GM21619 (cell line): ENCODE data around the gene IER5.
"Not testable (repeated sequence)": the region's sequence is repeated elsewhere in the genome, so short reads cannot be mapped to it uniquely, and the experiment has no call there.

Experiments used
- ATAC-seq: cut with Tn5 transposase; IDR thresholded peaks from one replicate; pipeline ENCODE4 v1.9.1; 2021; ENCODE audit not compliant: unreplicated experiment

The IER5 gene

DNA sequence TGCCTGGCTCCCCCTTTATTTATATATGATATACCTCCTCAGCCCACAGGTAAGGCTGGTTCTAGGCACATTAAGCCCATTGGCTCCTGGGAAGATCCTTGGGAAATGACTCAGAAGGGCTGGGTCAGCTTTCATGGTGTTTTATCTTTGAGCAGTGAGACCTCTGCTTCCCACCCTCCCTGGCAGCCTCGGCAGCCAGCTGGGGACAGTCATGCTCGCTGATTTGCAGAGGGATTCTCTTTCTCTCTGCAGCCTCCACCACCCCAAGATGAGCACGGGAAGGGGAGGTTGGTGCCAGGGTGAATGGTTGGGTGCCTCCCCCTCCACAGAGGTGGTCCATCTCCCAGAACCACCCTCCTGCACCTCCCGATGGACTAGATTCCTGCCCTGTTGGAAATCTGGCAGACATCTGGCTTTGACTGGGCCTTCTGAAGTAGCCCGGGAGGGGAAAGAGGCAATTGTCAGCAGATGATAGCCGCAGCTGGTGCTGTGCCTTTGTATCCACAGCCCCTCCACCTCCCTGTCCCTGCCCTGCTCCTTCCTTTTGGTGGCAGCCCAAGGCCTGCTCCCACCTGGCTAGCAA is 24.6 kb downstream of the IER5 start:
- ATAC-seq: no peak

DNA sequence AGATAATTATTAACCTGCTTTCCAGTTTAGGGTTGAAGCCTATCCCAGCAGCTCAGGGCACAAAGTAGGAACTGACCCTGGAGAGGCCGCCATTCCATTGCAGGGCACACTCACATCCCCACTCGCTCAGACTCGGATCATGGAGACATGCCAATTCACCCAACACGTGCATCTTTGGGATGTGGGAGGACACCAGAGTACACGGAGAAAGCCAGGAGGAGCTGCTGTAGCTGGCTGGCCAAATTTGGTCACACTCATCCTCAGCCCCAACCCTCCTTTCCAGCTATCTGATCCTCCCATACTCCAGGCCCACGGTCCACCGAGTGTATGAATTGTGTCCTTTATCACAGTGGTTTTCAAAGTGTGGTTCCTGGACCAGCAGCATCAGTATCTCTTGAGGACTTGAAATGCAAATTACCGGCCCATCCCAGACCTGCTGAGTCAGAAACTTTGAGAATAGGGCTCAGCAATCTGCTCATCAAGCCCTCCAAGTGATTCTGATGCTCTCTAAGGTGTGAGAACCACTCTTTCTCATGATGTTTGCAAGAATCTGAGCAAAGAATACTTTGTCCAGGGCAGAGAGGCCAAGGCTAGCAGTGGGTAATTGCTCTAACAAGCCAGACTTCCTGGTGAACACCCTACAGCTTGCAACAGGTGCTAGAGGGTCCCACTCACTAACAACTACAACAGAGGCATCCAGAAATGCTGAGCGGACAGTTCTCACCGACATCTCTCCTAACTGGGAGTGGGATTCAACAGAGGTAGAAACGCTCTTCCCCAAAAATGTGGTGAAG is 26.3 kb downstream of the IER5 start:
- no peak for ATAC-seq

DNA sequence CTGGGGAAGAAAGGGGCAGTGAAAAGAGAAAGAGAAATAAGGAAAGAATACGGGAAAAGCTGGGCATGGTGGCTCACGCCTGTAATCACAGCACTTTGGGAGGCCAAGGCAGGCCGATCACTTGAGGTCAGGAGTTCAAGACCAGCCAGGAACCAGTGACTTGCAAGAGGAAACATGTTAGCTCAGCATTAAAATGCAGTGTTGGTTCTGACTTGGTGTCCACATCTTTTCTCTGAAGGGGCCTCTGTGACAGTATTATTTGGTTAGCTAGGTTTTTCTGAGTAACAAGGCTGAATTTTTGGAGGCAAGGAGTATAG is 26.8 kb downstream of the IER5 start:
- ATAC-seq: no peak

GRCh38 chr1:181115971-181116370 is 27.5 kb downstream of the IER5 start:
- not testable (repeated sequence) for ATAC-seq

DNA sequence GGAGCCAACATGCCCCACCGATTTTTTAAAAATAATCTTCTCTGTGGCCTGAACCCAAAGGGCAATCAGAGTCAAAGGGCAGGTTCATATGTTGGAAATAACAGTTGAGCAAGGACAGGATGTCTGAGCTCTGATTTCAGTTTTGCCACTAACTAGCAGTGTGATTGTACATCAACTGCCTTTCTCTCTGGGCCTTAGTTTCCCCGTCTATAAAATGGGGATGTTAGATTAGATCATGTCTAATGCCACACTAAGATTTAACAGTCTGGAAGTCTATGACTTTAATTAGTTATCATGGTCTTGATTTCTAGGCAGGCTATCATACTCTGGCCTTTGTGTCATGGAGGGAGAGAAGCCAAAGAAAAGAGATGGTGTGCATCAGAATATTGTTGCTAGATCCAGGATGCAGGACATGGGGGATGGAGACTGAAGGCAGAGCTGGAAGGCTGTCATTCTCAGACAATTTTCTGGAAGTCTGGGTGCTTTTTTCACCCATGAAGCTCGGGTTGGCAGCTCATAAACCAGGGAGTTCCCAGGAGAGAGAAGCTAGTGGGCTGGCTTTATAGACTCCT is 28.4 kb downstream of the IER5 start:
- no peak for ATAC-seq

DNA sequence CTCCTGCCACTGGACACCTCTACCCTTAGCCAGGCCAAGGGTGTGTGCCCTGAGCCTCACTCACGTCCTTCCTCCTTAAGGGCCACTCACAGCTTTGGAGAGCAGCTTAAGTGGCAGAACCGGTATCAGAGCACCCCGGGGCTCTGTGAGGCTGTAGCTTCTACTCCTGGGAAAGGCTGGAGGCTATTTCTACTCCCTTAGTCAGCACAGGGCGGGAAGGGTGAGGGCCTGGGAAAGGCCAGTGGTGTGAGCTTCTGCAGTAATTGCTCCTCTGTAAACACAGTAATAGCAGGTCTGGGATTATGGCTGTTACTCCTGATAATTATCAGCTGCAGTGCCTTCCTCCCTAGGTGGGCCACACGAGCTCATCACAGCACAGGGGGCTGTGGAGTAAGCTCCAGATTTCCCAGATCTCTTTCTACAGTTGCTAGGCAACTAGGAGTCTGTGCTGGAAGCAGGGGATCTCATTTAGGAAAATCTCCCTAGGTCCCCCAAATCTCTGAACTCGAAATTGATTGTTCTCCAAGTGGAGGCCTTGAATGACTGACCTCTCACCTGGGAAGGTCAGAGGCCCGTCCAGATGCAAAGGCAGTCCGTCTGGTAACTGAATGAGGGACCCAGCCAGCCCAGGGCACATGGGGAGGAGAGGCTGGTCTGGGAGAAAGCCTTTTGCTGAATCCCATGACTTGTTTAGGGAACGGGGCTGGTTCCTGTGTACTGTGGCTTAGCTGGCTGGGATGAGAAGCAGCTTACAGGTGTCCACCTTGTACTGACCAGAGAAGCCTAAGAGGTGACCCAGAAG is 29.3 kb downstream of the IER5 start:
- ATAC-seq: no peak

- no peak for ATAC-seq
Observed at GRCh38 chr1:181119093-181119989, 30.8 kb downstream of the IER5 start.

GRCh38 chr1:181120924-181121323 is 32.4 kb downstream of the IER5 start:
- ATAC-seq: no peak

DNA sequence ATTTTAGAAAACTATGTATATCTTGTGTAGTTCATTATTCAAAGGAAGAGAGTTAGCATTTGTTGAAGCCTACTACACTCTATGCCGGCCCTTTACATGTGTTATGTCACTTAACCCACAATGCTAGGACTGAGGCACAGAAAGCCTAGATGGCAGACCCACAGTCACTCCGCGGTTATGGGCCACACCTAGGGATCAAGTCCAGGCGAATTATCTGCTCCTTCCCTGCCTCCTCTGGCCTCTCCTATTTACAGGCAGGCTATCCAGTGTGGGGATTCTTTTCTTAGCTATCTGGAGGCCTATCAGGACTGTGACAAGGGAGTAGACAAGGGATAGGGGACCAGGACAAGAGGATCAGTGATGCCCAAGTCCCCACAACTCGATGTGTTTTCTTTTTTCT is 33.0 kb downstream of the IER5 start:
- ATAC-seq: no peak

GRCh38 chr1:181122222-181122621 is 33.7 kb downstream of the IER5 start:
- ATAC-seq: no peak

GRCh38 chr1:181123173-181123572 is 34.7 kb downstream of the IER5 start:
- no peak for ATAC-seq

DNA sequence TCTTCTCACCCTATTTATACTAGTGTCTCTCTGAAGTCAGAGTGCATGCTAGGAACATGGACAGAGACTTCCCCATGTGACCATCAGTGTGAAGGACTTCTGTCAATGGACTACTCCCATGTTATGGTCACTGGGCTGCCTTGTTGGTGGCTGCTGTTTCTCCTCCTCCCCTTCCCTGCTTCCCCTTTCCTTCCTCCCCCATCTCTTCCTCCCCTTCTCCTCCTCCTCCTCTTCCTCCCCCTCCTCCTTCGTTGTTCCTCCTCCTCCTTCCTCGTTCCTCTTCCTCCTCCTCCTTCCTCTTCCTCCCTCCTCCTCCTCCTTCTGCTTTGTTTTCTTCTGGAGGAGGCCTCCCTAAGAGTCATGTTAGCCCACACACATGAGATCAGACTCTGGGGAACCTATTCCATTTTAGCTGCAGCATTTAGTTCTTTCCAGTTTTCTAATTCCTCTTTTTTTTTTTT is 35.8 kb downstream of the IER5 start:
- no peak for ATAC-seq

DNA sequence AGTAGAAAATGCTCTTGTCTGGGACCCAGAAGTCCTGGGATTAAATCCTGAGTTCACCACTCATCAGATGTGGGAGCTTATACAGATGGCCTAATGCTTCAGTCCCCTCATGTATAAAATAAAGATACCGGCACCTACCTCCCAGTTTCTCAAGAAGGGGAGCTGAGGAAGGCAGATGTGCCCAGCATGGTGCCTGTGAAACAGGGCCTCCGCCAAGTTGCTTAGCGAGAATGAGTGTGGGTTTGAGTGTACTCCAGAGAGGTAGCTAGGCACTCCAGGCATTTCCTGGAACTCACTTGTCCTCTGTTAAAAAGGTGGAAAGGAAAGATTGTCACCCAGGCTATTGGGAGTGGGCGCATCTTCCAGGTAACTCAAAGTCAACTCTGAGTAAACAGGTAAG is 37.8 kb downstream of the IER5 start:
- ATAC-seq: no peak

DNA sequence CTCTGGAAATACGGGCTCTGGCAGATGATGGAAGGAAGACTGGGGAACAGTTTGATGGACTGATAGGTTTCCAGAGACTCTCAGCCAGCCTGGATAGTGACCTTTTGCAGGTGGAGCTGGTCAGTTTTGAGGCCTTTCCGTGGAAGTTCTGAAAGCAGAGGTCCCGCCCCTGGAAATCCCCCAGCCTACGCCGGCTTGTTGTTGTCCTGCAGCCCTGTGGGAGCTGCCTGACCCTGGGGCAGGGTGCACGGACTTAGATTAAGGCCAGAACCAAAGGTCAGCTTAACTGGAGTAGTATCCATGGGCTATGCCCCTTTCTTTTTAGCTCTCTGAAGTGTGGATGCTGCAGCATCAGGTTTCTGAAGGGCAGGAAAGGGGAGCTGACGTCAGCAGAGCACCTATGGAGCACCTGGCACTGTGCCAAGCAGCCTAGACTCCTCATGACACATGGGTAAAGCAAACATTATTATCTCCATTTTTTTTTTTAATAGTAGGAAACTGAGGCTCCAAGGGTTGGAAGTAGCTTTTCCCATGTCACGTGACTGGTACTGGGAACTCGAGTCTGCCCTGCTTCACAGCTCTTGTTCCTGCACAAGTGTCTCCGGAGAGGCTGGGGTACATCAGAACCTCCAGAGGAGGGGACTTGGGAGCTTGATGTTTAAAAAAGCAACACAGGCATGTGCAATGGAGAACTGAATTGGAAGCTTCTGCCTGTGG is 38.5 kb downstream of the IER5 start:
- ATAC-seq: no peak

DNA sequence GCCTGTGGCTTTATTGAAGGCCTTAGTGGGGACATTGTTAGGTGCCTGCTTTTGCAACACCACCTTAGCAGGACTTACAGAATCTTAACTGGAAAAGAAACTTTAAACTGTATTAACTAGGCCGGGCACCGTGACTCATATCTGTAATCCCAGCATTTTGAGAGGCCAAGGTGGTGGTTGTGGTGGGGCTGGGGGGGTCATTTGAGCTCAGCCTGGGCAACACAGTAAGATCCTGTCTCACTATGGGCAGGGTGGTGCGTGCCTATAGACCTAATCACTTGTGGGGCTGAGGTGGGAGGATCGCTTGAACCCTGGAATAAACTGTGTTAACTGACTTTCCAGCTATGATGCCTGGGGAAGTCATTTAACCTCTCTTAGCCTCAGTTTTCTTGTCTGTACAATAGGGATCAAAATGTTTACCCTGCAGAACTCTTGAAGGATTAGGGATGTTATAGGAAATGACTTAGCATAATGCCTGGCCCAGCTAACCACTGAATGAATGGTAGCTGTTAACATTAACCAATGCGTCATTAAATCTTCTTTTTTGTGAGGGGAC is 39.5 kb downstream of the IER5 start:
- no peak for ATAC-seq

GRCh38 chr1:181128592-181129497 is 40.3 kb downstream of the IER5 start:
- peak; percentile 40 for ATAC-seq

DNA sequence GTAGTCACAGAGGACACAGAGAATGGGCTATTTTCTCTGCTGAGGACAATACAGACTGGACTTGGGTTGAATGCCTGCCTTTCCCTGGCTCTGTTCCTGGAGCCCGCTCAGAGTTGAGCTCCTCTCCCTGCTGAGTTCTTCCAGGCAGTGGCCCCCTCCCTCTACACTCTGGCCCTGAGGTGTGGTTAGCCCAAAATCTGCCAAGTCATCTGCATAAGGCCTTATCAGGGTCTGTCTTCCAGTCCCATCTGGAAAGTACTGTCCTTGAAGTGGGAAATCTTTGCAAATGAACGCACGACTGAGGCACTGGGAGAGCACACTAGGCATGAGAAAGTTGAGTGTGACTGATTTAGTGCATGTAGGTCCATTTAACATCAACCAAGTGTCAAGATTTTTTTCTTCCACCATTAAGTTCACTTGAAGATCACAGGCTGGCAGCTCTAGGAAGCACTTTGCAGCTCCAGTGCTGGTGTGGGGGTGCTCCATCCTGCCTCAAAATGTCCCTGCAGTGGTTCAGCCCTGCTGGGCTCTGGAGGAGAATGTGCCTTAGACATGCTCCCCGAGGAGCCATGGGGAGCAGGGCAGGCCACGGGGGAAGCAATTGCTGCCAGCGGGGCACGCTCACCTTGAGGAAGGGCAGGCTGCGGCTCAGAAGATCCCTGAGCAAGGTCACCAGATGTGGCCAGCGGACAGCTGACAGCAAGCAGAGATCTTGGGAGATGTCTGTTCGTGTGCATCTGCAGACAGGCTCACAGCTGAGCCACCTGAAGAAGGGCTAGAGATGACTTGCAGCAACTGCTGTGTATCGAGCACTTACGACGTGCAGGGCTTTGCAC is 41.5 kb downstream of the IER5 start:
- ATAC-seq: no peak
